Adrenal gland (tissue), 5 donors: ENCODE data around the gene ST7.

ENCODE experiments used
- CTCF ChIP-seq, 6 experiments: fragments of 450-650 bp in 4 of 6; fragments of 200-600 bp in 2 of 6; sonication (generic) in 1 of 6; IDR thresholded peaks; 1 replicate in 5 of 6; 2 replicates in 1 of 6; pipeline versions ENCODE4 v1.5.1 to v1.8.0; 2016 to 2021; ENCODE audit warnings: antibody characterized with exemption in 6 of 6, mild to moderate bottlenecking in 2 of 6, moderate library complexity in 1 of 6
- POLR2A ChIP-seq, 2 donors: fragments of 450-650 bp; IDR thresholded peaks; one replicate each; pipeline ENCODE4 v1.6.1; 2017; ENCODE audit warnings: antibody characterized with exemption in 2 of 2, mild to moderate bottlenecking in 2 of 2, moderate library complexity in 1 of 2
- donor health status: DM: no; HTN: no; CAD: no.

- TF ChIP-seq CTCF (IDR thresholded peaks at IDR 0.05) (no peak), POLR2A (IDR thresholded peaks at IDR 0.05) (no peak)
These were observed 51.6 kb downstream of the ST7 start for GRCh38 chr7:117004899-117005298.
